IPS-20b (cell line): Measurements from ENCODE around the gene TNNI3.

ENCODE experiments used
- H3K27ac ChIP-seq: one replicate; pipeline ENCODE4 v1.5.1; 2013; ENCODE audit warnings: low read length
- H3K27me3 ChIP-seq: 2 replicates; pipeline ENCODE4 v1.6.1; 2013; ENCODE audit warnings: mild to moderate bottlenecking, low read length, inconsistent platforms; ENCODE audit not compliant: insufficient read depth
- H3K36me3 ChIP-seq: 2 replicates; pipeline ENCODE4 v1.6.1; 2013; ENCODE audit warnings: low read depth, mild to moderate bottlenecking, inconsistent platforms, low read length, moderate library complexity; ENCODE audit not compliant: insufficient read depth
- H3K4me1 ChIP-seq: 2 replicates; pipeline ENCODE4 v1.6.1; 2013; ENCODE audit warnings: mild to moderate bottlenecking, control low read depth, inconsistent platforms, low read length, moderate library complexity; ENCODE audit not compliant: insufficient read depth
- H3K4me3 ChIP-seq: 2 replicates; pipeline ENCODE4 v1.5.1; 2013; ENCODE audit warnings: mild to moderate bottlenecking, low read length, inconsistent platforms
- H3K9ac ChIP-seq: 2 replicates; pipeline ENCODE4 v1.6.1; 2013; ENCODE audit warnings: low read depth, mild to moderate bottlenecking, inconsistent platforms, low read length, moderate library complexity
- H3K9me3 ChIP-seq: 2 replicates; pipeline ENCODE4 v1.6.1; 2013; ENCODE audit warnings: mild to moderate bottlenecking, low read depth, low read length, inconsistent platforms; ENCODE audit not compliant: insufficient read depth

The TNNI3 gene

DNA sequence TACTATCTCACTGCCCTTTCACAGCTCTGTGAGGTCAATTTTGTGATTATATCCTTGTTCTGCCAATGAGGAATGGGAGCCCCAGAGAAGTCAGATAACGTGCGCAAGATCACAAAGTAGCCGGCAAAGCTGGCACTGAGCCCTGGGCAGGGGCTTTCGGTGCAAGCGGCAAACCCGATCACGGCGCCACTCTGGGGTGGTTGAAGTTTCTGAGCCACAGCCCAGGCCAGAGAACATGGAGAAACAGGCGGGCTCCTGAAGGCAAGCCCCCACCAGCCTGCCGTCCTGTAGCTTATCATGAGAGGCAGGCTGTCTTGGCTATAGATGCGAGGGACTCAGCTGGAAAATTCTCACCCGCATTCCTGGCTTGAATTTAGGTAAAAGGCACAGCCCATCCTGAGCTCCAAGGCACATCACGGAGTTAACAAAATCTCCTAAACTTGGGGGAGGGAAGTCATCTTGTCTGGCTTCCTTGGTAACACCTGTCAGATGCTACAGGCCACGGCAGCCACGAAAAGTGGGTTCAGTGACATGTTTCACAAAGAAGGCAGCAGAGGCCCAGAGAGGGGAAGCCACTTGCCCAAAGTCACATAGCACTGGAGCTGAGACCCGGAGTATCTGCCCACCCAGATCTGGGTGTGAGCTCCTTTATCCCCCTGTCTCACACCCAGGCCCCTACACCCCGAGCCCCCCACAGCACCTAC is 21.0 kb downstream of the TNNI3 start:
- H3K27ac ChIP-seq = no peak overlapping the region
- H3K4me3 ChIP-seq = no peak overlapping the region
- peaks cover 3% of the 10 kb centered on the region; the same call in 1 of the 2 replicates for H3K4me1 ChIP-seq
- H3K36me3 ChIP-seq = peaks cover 15% of the 10 kb centered on the region
- H3K9me3 ChIP-seq = no peaks in the 10 kb centered on the region
- no peaks in the 10 kb centered on the region for H3K27me3 ChIP-seq
- no peak overlapping the region for H3K9ac ChIP-seq

DNA sequence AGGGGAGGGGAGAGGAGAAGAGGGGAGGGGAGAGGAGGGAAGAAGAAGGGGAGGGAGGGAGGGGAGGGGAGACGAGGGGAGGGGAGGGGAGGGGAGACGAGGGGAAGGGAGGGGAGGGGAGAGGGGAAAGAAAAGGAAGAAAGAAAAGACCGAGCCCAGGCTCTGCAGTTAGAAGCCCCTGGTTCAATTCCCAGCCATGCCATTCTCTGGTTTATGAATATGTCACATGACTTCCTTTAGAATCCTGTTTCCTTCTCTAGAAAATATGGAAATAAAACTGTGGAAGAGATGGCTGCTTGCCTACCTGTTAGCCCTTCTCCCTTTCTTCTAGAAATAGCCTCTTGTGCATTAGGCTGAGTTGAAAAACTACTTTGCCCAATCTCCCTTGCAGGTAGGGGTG is 22.8 kb downstream of the TNNI3 start:
- Histone ChIP-seq H3K4me1 (no peaks in the 10 kb centered on the region; the same call in 1 of the 2 replicates), H3K9me3 (no peaks in the 10 kb centered on the region), H3K9ac (no peak overlapping the region), H3K27me3 (no peaks in the 10 kb centered on the region), H3K36me3 (peaks cover 15% of the 10 kb centered on the region), H3K27ac (no peak overlapping the region), H3K4me3 (no peak overlapping the region)

DNA sequence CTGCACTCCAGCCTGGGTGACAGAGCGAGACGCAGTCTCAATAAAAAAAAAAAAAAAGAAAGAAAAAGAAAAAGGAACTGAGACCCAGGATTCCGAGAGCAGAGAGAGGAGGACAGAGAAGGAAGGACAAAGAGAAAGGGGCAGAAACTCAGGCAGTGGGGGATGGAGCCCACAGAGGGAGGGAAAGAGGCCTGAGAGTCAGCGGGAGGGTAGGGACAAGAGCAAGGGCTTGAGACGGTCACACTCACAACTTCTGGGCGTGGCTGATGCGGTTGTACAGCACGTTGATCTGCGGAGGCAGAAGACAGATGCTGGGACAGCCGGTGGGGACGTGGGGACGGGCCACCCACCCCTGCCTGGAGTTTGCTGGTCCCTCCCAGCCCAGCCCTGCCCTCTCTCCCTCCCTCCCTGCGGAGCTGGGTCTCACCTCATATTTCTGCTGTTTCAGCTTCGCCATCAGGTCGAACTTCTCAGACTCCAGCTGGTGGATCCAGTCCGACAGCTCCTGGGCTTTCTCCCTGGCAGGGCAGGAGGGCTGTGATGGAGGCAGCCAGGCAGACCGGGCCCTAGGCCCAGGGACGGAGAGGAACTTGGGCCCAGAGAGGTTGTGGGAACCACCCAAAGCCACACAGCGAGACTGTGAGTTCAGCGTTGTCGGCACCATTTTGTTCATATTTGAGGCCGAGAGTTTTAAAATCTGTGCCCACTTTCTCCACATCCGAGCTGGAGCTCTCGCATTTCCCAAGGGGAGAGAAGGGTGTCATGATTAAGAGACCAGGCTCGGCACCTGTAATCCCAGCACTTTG is 23.7 kb downstream of the TNNI3 start:
- no peak overlapping the region for H3K4me3 ChIP-seq
- H3K9ac ChIP-seq = no peak overlapping the region
- peaks cover 15% of the 10 kb centered on the region for H3K36me3 ChIP-seq
- peaks cover 4% of the 10 kb centered on the region; the same call in 1 of the 2 replicates for H3K4me1 ChIP-seq
- no peaks in the 10 kb centered on the region for H3K9me3 ChIP-seq
- no peaks in the 10 kb centered on the region for H3K27me3 ChIP-seq
- H3K27ac ChIP-seq = no peak overlapping the region

DNA sequence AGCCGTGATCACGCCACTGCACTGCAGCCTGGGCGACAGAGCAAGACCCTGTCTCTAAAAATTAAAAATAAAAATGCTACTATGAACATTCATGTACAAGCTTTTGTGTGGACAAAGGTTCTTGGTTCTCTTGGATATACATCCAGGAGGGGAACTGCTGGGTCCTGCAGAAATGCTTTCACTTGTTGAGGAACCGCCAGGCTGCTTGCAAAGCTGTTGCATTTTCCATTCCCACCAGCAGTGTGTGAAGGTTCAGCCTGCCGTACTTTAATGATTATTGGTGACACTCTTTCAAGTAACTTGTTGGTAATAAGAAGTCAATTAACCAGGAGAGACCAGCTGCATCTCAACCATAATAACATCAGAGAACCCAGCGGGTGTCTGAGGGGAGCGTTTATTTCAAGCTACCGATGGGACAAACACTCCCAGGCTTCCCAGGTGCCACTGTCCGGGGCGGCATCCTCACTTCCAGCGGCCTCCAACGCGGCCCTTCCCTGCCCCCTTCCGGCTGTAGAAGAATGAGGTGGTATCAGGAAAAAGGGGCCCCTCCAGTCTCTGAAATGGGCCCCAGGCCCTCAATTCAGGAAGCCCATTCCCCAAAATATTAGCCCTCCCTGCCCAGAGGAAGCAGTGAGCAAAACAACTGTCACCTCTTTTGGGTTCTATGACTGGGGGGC is 24.9 kb downstream of the TNNI3 start:
- H3K36me3 ChIP-seq = peaks cover 15% of the 10 kb centered on the region
- no peaks in the 10 kb centered on the region for H3K27me3 ChIP-seq
- no peak overlapping the region for H3K27ac ChIP-seq
- H3K9ac ChIP-seq = no peak overlapping the region
- peaks cover 4% of the 10 kb centered on the region; the same call in 1 of the 2 replicates for H3K4me1 ChIP-seq
- no peaks in the 10 kb centered on the region for H3K9me3 ChIP-seq
- no peak overlapping the region for H3K4me3 ChIP-seq

DNA sequence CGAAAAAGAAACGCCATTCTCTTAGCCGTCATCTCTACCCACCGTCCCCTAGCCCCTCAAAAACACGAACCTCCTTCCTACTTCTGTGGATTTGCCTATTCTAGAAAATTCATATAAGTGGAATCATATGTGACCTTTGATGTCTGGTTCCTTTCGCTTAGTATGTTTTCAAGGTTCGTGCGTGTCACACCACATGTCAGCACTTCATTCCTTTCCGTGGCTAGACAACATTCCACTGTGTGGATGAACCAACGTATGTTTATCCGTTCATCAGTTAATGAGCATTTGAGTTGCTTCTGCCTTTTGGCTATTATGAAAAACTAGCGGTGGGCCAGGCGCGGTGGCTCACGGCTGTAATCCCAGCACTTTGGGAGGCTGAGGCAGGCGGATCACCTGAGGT is 26.1 kb downstream of the TNNI3 start:
- Histone ChIP-seq H3K9ac (no peak overlapping the region), H3K4me1 (peaks cover 4% of the 10 kb centered on the region; the same call in 1 of the 2 replicates), H3K4me3 (no peak overlapping the region), H3K27me3 (no peaks in the 10 kb centered on the region), H3K36me3 (peaks cover 12% of the 10 kb centered on the region), H3K9me3 (no peaks in the 10 kb centered on the region), H3K27ac (no peak overlapping the region)

DNA sequence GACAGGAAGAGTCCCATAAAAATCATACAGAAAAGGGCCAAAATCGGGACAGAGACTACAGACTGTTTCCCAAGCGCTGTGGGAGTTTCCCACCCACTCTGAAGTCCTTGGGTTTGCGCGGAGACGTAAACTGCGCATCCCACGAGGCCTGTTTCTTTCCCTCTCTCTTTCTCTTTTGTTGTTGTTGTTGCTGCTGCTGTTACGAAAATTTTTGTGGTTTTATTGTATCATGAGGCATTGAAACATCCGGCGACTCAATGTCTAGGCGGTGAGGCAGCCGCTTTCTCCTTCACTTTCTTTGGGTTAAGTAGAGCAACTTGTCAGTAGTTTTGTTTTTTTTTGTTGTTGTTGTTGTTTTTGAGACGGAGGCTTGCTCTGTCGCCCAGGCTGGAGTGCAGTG is 38.5 kb downstream of the TNNI3 start:
- H3K4me3 ChIP-seq = peak overlapping the region; percentile 84; the same call in 1 of the 2 replicates
- H3K27ac ChIP-seq = peak overlapping the region; percentile 30
- peak overlapping the region; percentile 65; the same call in 1 of the 2 replicates for H3K9ac ChIP-seq
- H3K4me1 ChIP-seq = 0 out of 2 replicates have a peak, but pooled peaks cover 3% of the 10 kb centered on the region
- H3K36me3 ChIP-seq = no peaks in the 10 kb centered on the region
- no peaks in the 10 kb centered on the region for H3K27me3 ChIP-seq
- H3K9me3 ChIP-seq = no peaks in the 10 kb centered on the region

DNA sequence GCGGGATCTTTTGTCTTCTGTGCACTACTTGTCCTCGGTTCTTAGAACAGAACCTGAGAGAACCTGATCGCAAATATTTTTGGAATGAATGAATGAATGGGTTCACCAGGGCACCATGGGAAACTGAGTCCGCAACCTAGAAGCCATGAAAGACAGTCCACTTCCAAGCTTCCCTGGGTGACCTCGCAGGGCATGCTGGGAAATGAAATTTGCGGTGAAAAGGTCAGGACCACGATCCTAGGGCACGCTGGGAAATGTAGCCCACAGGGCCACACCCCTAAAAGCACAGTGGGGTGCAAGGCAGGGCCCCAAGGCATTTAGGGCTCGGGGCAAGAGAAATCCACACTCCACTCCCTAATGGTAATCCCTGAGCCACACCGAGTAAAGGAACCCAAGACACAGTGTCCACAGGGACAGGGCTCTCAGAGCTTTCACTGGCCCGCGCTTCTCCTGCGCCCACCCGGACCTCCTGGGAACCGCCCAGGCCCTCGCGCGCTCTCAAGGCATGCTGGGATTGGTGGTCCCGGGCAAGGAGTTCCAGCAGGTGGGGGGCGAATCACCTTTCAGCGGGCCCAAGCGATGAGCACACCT is 39.0 kb downstream of the TNNI3 start:
- Histone ChIP-seq H3K9ac (peak overlapping the region; percentile 65; the same call in 1 of the 2 replicates), H3K4me1 (peaks cover 3% of the 10 kb centered on the region; the same call in 1 of the 2 replicates), H3K27ac (peak overlapping the region; percentile 30), H3K4me3 (peak overlapping the region; percentile 84), H3K27me3 (no peaks in the 10 kb centered on the region), H3K36me3 (no peaks in the 10 kb centered on the region), H3K9me3 (no peaks in the 10 kb centered on the region)

DNA sequence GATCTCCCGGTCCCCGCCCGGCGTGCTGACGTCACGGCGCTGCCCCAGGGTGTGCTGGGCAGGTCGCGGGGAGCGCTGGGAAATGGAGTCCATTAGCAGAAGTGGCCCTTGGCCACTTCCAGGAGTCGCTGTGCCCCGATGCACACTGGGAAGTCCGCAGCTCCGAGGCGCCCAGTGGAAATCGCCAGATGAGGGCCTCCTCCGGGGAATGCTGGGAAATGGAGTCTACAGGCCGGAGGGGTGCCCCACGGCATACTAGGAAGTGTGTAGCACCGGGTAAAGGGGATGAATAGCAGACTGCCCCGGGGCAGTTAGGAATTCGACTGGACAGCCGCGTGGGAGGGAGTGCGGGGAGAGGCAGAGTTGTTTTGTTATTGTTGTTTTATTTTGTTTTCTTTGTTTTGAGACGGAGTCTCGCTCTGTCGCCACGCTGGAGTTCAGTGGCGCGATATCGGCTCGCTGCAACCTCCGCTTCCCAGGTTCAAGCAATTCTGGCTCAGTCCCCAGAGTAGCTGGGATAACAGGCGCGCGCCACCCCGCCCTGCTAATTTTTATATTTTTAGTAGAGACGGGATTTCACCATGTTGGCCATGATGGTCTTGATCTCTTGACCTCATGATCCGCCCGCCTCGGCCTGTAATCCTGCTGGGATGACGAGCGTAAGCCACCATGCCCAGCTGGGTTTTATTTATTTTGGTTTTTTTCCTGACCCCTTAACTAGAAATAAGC is 39.7 kb downstream of the TNNI3 start:
- Histone ChIP-seq H3K27ac (peak overlapping the region; percentile 27), H3K4me3 (peak overlapping the region; percentile 84), H3K9ac (peak overlapping the region; percentile 65; the same call in 1 of the 2 replicates), H3K27me3 (no peaks in the 10 kb centered on the region), H3K4me1 (peaks cover 3% of the 10 kb centered on the region; the same call in 1 of the 2 replicates), H3K36me3 (no peaks in the 10 kb centered on the region), H3K9me3 (no peaks in the 10 kb centered on the region)

DNA sequence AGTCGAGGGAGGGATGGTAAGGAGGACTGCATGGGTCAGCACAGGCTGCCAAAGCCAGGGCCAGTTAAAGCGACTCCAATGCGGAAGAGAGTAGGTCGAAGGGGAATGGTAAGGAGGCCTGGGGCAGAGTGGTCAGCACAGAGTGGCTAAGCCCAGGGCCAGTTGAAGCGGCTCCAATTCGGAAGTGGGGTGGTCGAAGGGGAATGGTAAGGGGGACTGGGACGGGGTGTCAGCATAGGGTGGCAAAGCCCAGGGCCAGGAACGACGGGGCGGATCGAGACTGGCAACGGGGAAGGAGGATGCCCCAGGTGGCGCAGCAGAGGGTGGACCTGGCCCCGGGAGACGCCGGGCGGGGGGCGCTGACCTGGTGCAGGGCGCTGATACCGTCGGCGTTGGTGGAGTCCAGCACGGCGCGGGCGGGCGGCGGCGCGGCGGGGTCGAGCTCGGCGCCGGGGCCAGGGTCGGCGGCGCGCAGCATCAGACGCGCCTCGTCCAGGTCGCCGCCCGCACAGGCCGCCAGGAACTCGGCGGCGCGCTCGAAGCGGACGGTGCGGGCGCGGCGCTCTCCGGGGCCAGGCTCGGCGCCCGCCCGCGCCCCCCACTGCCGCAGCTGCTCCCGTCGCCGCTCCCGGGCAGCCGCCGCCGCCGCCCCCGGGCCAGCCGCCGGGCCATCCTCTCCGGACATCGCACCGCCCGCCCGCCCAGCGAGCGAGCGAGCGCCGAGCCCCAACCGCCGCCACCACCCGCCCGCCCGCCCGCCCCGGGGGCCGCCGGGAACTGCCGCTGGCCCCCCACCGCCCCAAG is 40.5 kb downstream of the TNNI3 start, which contains the start of gene PPP1R12C:
PPP1R12C (minus strand) TSS at position 779 of the 804 bp plus-strand sequence; CDS start at position 685, 94 bp downstream.
- Histone ChIP-seq H3K9me3 (no peaks in the 10 kb centered on the region), H3K9ac (peak within 1 kb of the TSS; percentile 72; the same call in 1 of the 2 replicates), H3K4me1 (peaks cover 3% of the 10 kb centered on the region; the same call in 1 of the 2 replicates), H3K4me3 (peak within 1 kb of the TSS; percentile 89), H3K27ac (peak within 1 kb of the TSS; percentile 30), H3K36me3 (no peaks in the 10 kb centered on the region), H3K27me3 (no peaks in the 10 kb centered on the region)

DNA sequence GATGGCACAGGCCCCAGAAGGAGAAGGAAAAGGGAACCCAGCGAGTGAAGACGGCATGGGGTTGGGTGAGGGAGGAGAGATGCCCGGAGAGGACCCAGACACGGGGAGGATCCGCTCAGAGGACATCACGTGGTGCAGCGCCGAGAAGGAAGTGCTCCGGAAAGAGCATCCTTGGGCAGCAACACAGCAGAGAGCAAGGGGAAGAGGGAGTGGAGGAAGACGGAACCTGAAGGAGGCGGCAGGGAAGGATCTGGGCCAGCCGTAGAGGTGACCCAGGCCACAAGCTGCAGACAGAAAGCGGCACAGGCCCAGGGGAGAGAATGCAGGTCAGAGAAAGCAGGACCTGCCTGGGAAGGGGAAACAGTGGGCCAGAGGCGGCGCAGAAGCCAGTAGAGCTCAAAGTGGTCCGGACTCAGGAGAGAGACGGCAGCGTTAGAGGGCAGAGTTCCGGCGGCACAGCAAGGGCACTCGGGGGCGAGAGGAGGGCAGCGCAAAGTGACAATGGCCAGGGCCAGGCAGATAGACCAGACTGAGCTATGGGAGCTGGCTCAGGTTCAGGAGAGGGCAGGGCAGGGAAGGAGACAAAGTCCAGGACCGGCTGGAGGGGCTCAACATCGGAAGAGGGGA is 41.2 kb downstream of the TNNI3 start:
- no peak overlapping the region for H3K27ac ChIP-seq
- peak overlapping the region; percentile 72; the same call in 1 of the 2 replicates for H3K9ac ChIP-seq
- H3K4me1 ChIP-seq = peaks cover 3% of the 10 kb centered on the region; the same call in 1 of the 2 replicates
- H3K4me3 ChIP-seq = peak overlapping the region; percentile 89
- H3K9me3 ChIP-seq = no peaks in the 10 kb centered on the region
- no peaks in the 10 kb centered on the region for H3K36me3 ChIP-seq
- no peaks in the 10 kb centered on the region for H3K27me3 ChIP-seq
